Posterior vena cava (tissue), 2 donors: ENCODE data around the gene TRIAP1. TPM values are rescaled to one million over a fixed set of nuclear protein-coding genes. Genes with fewer than 3 reads are reported as not detected.

Source experiments
- DNase-seq: peaks from one replicate; pipeline ENCODE4 v3.0.0-alpha.2; 2020; ENCODE audit warnings: low spot score
- intact Hi-C, 2 donors: fragments of 100-400 bp; cut with DNase I; formaldehyde crosslinking; loops; one replicate each; pipeline versions ENCODE4 v1.14.1 to v1.14.2; 2022 to 2023
- total RNA-seq, 2 donors: library from RNA; stranded (reverse); fragmentation: NEBNext Ultra II Directional; extraction: Animal tissue kit (Norgen Biotek cat#: 25700); gene quantifications; one replicate each; pipeline ENCODE4 v1.2.1, GENCODE V29; 2021
- donor health status: DM: yes; HTN: yes; CAD: no.
- donor health status: DM: yes; HTN: yes; CAD: no.

The TRIAP1 gene
- total RNA-seq, 2 donors from 2014 or later = 13.9 to 15.7 TPM

DNA sequence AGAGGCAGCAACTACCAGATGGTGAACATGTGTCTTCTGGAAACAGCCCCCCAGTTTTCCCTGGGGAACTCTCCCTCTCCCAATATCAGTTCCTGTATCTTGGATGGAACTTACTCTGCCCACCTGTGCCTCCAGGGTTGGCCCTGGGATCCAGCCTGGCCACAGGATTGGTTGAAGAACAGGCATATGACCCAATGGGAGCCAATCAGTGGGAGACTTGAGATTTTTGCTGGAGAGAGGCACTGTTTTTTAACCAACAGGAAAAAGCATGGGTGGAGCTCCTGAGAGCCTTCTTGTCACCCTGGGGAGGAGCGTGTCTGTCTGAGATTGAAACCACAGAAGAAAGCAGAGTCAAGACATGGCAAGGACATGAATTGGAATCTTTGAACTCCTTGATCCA lies 41.9 kb downstream of the TRIAP1 start:
- no peak for DNase-seq
- intact Hi-C loops = no loop called here

- intact Hi-C loops = no loop called here
- DNase-seq = no peak
Measured at GRCh38 chr12:120403869-120404268, 42.3 kb downstream of the TRIAP1 start.

DNA sequence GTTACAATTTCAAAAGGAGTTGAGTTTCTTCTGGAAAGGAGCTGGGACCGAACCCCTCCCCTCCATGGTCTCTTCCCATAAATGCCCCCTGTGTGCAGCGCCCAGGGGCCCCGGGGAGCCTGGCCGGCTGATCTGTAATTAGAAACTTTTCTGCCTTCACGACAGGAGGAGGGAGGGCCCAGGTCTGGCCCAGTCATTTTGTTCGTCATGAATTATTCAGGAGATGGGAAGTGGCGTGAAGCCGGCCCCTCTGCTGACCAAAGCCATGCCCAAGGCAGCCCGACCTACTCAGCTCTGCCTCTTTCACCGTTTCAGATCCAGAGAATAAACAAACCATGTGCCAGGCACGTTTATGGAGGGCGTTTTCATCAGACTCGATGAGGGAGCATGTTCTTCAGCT lies 44.0 kb downstream of the TRIAP1 start:
- intact Hi-C loops = no loop called here
- DNase-seq = no peak

DNA sequence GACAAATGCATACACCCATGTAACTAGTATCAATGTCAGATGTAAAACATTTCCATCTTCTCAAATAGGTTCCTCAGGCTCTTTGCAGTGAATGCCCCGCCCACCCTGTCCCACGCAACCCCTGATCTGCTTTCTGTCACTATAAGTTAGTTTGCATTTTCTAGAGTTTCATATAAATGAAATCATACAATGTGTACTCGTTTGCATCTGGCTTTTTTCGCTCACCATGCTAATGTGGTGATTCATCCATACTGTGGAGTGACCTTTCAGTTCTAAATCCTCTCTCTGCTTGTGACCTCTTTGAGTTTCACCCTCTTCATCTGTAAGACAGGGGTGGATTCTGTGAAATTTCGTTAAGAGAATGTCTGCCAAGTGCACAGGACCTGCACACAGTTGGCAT lies 46.7 kb downstream of the TRIAP1 start:
- intact Hi-C loops = no loop called here

DNA sequence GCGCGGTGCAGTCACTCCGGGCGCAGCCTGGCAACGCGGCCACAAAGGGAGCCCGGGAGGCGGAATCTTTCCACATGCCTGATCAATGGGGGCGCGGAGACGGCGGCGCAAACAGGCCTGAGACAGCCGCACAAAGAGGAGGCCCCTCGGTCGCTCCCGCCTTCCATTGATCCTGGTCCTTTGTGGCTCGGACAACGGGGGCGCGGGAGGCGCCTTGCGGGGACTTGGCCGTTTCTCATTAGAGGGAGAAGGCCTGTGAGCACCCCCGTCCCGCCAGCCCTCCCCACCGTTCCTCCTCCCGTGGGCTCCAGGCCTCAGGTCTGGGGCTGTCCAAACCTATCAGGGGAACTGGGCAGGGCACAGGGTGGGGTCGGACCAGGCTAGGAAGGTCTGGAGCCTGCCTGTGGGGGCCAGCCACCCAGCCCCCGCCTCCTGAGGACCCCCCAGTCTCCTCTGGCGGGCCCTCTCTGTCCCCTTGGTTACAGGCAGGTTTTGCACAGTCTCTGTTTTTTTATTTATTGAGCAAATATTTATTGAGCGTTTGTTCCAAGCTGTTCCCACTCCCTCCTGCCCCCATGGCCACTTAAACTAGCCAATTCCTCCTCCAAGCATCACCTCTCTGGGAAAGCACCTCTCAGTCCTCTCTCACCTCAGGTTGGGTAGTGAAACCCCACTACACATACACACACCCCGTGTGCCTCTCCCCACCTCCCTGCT lies 48.2 kb downstream of the TRIAP1 start:
- intact Hi-C loops = no loop called here
- no peak for DNase-seq

More for the DNA sequence above, 46.7 kb downstream of the TRIAP1 start:
- DNase-seq = no peak

DNA sequence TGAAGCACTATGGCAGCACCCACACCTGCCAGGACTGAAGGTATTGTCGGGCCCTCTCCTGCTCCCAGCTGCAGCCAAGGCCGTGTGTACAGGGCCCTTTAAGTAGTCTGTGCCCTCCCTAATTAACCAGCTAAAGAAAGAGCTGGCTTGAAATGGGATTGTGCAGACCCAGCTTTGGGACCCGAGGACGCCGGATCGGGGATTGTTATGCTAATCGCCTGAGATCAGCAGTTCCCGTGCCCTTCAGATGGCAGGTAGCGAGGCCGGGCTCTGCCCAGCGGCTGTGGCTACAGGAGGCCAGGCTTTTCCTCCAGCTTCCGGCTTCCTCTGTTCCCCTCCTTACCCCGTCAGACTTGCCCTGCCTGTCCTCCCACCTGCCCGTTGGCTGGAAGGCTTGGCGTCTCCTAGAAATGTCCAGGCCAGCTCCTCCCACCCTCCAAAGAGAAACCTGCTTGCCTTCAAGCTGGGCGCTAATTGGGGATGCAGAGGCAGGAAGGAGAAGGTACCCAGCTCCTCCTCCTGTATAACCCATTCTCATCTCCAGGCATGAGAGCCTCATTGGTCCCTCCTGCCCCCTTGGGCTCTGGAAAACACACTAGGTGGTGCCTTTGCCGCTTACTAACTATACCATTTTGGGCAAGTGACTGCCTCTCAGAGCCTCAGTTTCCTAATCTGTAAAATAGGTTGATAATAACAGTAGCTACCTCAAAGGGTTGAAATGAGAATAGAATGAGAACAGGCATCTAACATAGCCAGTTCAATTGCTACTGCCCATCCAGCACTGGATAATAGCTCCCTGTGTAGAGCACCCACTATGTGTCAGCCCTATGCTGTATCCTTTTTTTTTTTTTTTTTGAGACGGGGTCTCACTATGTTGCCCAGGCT lies 51.5 kb downstream of the TRIAP1 start:
- DNase-seq = no peak
- intact Hi-C loops = no loop called here

Other genes starting within 250 kb of the TRIAP1 start
- 1,000 to 10,000 TPM; 1,277 to 1,372 TPM for gene RPLP0, start 245.3 kb downstream of the TRIAP1 start, total RNA-seq
- gene PXN, start 180.7 kb downstream of the TRIAP1 start, total RNA-seq = 100 to 1,000 TPM; 110 to 113 TPM
- gene RNU4-2, start 154.5 kb downstream of the TRIAP1 start, total RNA-seq = over 10,000 TPM; 46,106 to 62,268 TPM
- gene RNU4-1, start 153.1 kb downstream of the TRIAP1 start, total RNA-seq = 1,000 to 10,000 TPM; 4,532 to 5,081 TPM
- under 1 TPM; 0.69 to 0.71 TPM for gene SIRT4, start 144.1 kb downstream of the TRIAP1 start, total RNA-seq
- gene PLA2G1B, start 118.6 kb downstream of the TRIAP1 start, total RNA-seq = 1 to 10 TPM in 1 of 2 donors, not detected in 1; 2.0 TPM
- gene MSI1, start 77.2 kb downstream of the TRIAP1 start, total RNA-seq = 1 to 10 TPM in 1 of 2 donors, under 1 TPM in 1; 0.28 to 1.0 TPM
- gene COX6A1, start 8.3 kb downstream of the TRIAP1 start, total RNA-seq = 100 to 1,000 TPM; 244 to 261 TPM
- gene GATC, start 60 bp upstream of the TRIAP1 start, total RNA-seq = 10 to 100 TPM; 11.7 to 16.2 TPM
- gene SRSF9, start 23.4 kb upstream of the TRIAP1 start, total RNA-seq = 10 to 100 TPM; 83.5 to 84.4 TPM
- gene DYNLL1, start 49.7 kb upstream of the TRIAP1 start, total RNA-seq = 100 to 1,000 TPM; 221 to 343 TPM
- 10 to 100 TPM; 15.7 to 21.5 TPM for gene COQ5, start 82.8 kb upstream of the TRIAP1 start, total RNA-seq
- gene RNF10, start 88.0 kb upstream of the TRIAP1 start, total RNA-seq = 100 to 1,000 TPM; 219 to 226 TPM
- 10 to 100 TPM; 19.6 to 28.9 TPM for gene POP5, start 135.0 kb upstream of the TRIAP1 start, total RNA-seq
- gene CABP1, start 194.2 kb upstream of the TRIAP1 start, total RNA-seq = 1 to 10 TPM; 3.3 to 5.5 TPM
- 100 to 1,000 TPM in 1 of 2 donors, 10 to 100 TPM in 1; 92.5 to 132 TPM for gene MLEC, start 240.8 kb upstream of the TRIAP1 start, total RNA-seq